Smooth muscle cell (in vitro differentiated cells): ENCODE measurements around the gene INCENP. TPM values are rescaled to one million over a fixed set of nuclear protein-coding genes. Genes with fewer than 3 reads are reported as not detected.

Source experiments
- DNase-seq: peaks from one replicate; lab custom pipeline; 2025; ENCODE audit not compliant: unreplicated experiment; lab: John Stamatoyannopoulos, UW
- H2AFZ ChIP-seq: fragments of 200-600 bp; sonication (generic); 2 replicates; pipeline ENCODE4 v1.6.0; 2016; ENCODE audit warnings: antibody characterized with exemption, low read depth, mild to moderate bottlenecking
- H3F3A ChIP-seq: fragments of 200-600 bp; sonication (generic); 2 replicates; pipeline ENCODE4 v1.6.0; 2017; ENCODE audit warnings: antibody characterized with exemption, low read depth
- H3K27ac ChIP-seq: fragments of 200-600 bp; sonication (generic); 2 replicates; pipeline ENCODE4 v1.5.1; 2016; ENCODE audit warnings: low read depth, mild to moderate bottlenecking
- H3K27me3 ChIP-seq: fragments of 200-600 bp; sonication (generic); 2 replicates; pipeline ENCODE4 v1.6.1; 2016; ENCODE audit warnings: low read depth, mild to moderate bottlenecking
- H3K36me3 ChIP-seq: fragments of 200-600 bp; sonication (generic); 2 replicates; pipeline ENCODE4 v1.5.1; 2016; ENCODE audit warnings: low read depth
- H3K4me1 ChIP-seq: fragments of 200-600 bp; sonication (generic); 2 replicates; pipeline ENCODE4 v1.5.1; 2016; ENCODE audit warnings: low read depth
- H3K4me2 ChIP-seq: fragments of 200-600 bp; sonication (generic); 2 replicates; pipeline ENCODE4 v1.6.0; 2016; ENCODE audit warnings: mild to moderate bottlenecking
- H3K4me3 ChIP-seq: fragments of 200-600 bp; sonication (generic); 2 replicates; pipeline ENCODE4 v1.5.1; 2016; ENCODE audit warnings: mild to moderate bottlenecking
- H3K79me2 ChIP-seq: fragments of 200-600 bp; sonication (generic); 2 replicates; pipeline ENCODE4 v1.6.0; 2016; ENCODE audit warnings: low read depth, mild to moderate bottlenecking
- H3K9ac ChIP-seq: fragments of 200-600 bp; sonication (generic); 2 replicates; pipeline ENCODE4 v1.6.0; 2016; ENCODE audit warnings: low read depth
- H3K9me3 ChIP-seq: fragments of 200-600 bp; sonication (generic); replicated peaks from 2 replicates; pipeline ENCODE4 v1.5.1; 2016; ENCODE audit warnings: low read depth
- H4K20me1 ChIP-seq: fragments of 200-600 bp; sonication (generic); 2 replicates; pipeline ENCODE4 v1.6.0; 2016; ENCODE audit warnings: low read depth
- CTCF ChIP-seq: fragments of 200-600 bp; sonication (generic); IDR thresholded peaks from 2 replicates; pipeline ENCODE4 v1.5.1; 2017; ENCODE audit warnings: borderline replicate concordance, mild to moderate bottlenecking, antibody characterized with exemption; ENCODE audit not compliant: insufficient read depth, poor library complexity, severe bottlenecking
- WGBS: methylation state at CpG from one replicate; pipeline ENCODE4 v1.1.7; 2016; ENCODE audit warnings: low lambda C conversion rate; 5-methylcytosine and 5-hydroxymethylcytosine counted together
- polyA plus RNA-seq: library from polyadenylated mRNA; unstranded; fragments of >200 nt; fragmentation: Nextera tagmentation; extraction: Ambion mirVana; gene quantifications from 2 replicates; pipeline ENCODE4 v1.2.1, GENCODE V29; 2016
- total RNA-seq: library from RNA; depleted of rRNA; stranded (reverse); fragments of >200 nt; gene quantifications from 2 replicates; pipeline ENCODE4 v1.2.3, GENCODE V29; 2014

The INCENP gene
- total and polyA plus RNA-seq, 2 experiments from 2014 or later: 2.3 to 25.7 TPM

DNA sequence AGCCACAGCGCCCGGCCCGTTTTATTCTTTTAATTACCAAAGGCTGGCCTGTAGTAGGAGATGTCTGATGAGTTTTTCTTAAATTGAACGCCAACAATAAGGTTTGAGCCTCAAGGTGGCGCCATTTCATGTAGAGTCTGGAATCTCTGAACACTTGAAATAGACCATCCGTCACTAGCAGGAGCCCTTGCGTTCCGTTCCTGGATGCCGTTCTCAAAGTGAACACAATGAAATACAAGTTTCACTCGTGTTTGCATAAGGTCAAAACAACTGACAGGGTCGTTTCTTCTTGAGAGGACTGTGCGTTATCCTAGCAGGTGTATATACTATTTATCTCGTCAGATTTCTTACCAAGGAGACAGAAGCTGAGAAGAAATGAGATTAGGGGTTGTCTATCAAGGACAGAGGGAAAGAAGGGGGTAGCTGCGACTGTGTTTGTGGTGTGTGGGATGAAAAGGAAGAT is 47.5 kb downstream of the INCENP start:
- WGBS: 14% methylated on average over 14 of the region's 14 CpGs
- Histone ChIP-seq H3K9me3 (no peaks in the 10 kb centered on the region), H3F3A (no peaks in the 10 kb centered on the region), H3K36me3 (no peaks in the 10 kb centered on the region), H3K27me3 (peaks cover 30% of the 10 kb centered on the region), H4K20me1 (no peaks in the 10 kb centered on the region), H3K4me3 (peak overlapping the region; percentile 26), H3K4me2 (peak overlapping the region; percentile 80), H3K4me1 (peaks cover 2% of the 10 kb centered on the region), H3K9ac (no peak overlapping the region), H3K79me2 (no peaks in the 10 kb centered on the region), H2AFZ (peak overlapping the region; percentile 81), H3K27ac (no peak overlapping the region)
- peak; percentile 9 for DNase-seq
- TF ChIP-seq CTCF: peak; percentile 65

DNA sequence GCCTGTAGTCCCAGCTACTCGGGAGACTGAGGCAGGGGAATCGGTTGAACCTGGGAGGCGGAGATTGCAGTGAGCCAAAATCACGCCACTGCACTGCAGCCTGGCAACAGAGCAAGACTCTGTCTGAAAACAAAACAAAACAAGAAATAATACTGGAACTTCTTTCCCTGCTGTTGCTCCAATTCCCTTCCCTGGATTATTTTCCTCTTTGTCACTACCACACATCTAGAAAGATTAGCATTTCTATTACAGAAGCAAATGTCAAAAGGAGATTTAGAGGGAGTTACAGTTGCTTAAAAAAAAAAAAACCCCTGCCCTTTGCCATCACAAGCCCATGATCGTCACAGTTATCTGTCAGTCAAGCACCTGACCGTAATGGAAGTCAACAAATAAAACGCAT is 48.5 kb downstream of the INCENP start:
- H3F3A ChIP-seq: no peaks in the 10 kb centered on the region
- H3K4me3 ChIP-seq: no peak overlapping the region
- no peaks in the 10 kb centered on the region for H3K9me3 ChIP-seq
- H3K27ac ChIP-seq: no peak overlapping the region
- peaks cover 30% of the 10 kb centered on the region for H3K27me3 ChIP-seq
- no peak overlapping the region for H3K9ac ChIP-seq
- no peak overlapping the region for H3K4me2 ChIP-seq
- peaks cover 2% of the 10 kb centered on the region for H3K4me1 ChIP-seq
- DNase-seq: no peak
- H2AFZ ChIP-seq: no peak overlapping the region
- no peak for TF ChIP-seq CTCF
- 80% methylated on average over 7 of the region's 7 CpGs for WGBS
- H3K36me3 ChIP-seq: no peaks in the 10 kb centered on the region
- no peaks in the 10 kb centered on the region for H3K79me2 ChIP-seq
- no peaks in the 10 kb centered on the region for H4K20me1 ChIP-seq

DNA sequence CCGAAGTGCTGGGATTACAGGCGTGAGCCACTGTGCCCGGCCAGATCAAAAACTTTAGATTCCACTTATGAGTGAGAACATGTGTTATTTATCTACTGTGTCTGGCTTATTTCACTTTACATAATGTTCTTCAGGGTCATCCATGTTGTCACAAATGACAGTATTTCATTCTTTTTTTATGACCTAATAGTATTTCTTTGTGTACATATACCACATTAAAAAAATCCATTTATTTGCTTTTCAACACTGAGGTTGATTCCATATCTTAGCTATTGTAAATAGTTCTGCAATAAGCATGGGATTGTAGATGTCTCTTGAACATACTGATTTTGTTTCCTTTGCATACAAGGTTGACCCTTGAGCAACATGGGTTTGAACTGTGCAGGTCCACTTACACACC is 53.0 kb downstream of the INCENP start:
- H3K4me2 ChIP-seq: no peak overlapping the region
- WGBS: 79% methylated on average over 3 of the region's 3 CpGs
- no peak for TF ChIP-seq CTCF
- H2AFZ ChIP-seq: no peak overlapping the region
- no peaks in the 10 kb centered on the region for H3K79me2 ChIP-seq
- no peak for DNase-seq
- no peaks in the 10 kb centered on the region for H4K20me1 ChIP-seq
- H3F3A ChIP-seq: no peaks in the 10 kb centered on the region
- H3K4me3 ChIP-seq: no peak overlapping the region
- no peaks in the 10 kb centered on the region for H3K4me1 ChIP-seq
- H3K9me3 ChIP-seq: no peaks in the 10 kb centered on the region
- no peak overlapping the region for H3K27ac ChIP-seq
- no peak overlapping the region for H3K9ac ChIP-seq
- H3K27me3 ChIP-seq: peaks cover 39% of the 10 kb centered on the region
- no peaks in the 10 kb centered on the region for H3K36me3 ChIP-seq

GRCh38 chr11:62179995-62180394 is 56.2 kb downstream of the INCENP start:
- Histone ChIP-seq H3K79me2 (no peaks in the 10 kb centered on the region), H3K4me3 (no peak overlapping the region), H3K36me3 (no peaks in the 10 kb centered on the region), H3K9me3 (no peaks in the 10 kb centered on the region), H3K27me3 (peaks cover 18% of the 10 kb centered on the region), H3K27ac (no peak overlapping the region), H3K9ac (no peak overlapping the region), H4K20me1 (no peaks in the 10 kb centered on the region), H3F3A (no peaks in the 10 kb centered on the region), H3K4me2 (no peak overlapping the region), H3K4me1 (no peaks in the 10 kb centered on the region), H2AFZ (no peak overlapping the region)
- no peak for TF ChIP-seq CTCF
- WGBS: 85% methylated on average over 5 of the region's 5 CpGs
- no peak for DNase-seq
